Effector memory CD4-positive, alpha-beta T cell (primary cell): ENCODE results near the gene PANK4.

Source experiments
- DNase-seq, 3 donors: peaks; one replicate each; pipeline ENCODE4 v3.0.0-alpha.2; 2020
- H3K27ac ChIP-seq: 2 replicates; pipeline ENCODE4 v1.7.0; 2013; ENCODE audit warnings: mild to moderate bottlenecking, low read length, moderate library complexity; ENCODE audit not compliant: insufficient read depth, poor library complexity, severe bottlenecking
- H3K27me3 ChIP-seq: replicated peaks from 2 replicates; pipeline ENCODE4 v1.7.0; 2013; ENCODE audit warnings: mild to moderate bottlenecking, low read length; ENCODE audit not compliant: insufficient read depth, control insufficient read depth, poor library complexity, severe bottlenecking
- H3K36me3 ChIP-seq: 2 replicates; pipeline ENCODE4 v1.7.0; 2013; ENCODE audit warnings: mild to moderate bottlenecking, low read length, moderate library complexity; ENCODE audit not compliant: control insufficient read depth, insufficient read depth
- H3K4me1 ChIP-seq: 2 replicates; pipeline ENCODE4 v1.7.0; 2013; ENCODE audit warnings: low read length, mild to moderate bottlenecking; ENCODE audit not compliant: control insufficient read depth, insufficient read depth, poor library complexity, severe bottlenecking
- H3K4me3 ChIP-seq: 2 replicates; pipeline ENCODE4 v1.7.0; 2013; ENCODE audit warnings: low read length, low read depth, mild to moderate bottlenecking; ENCODE audit not compliant: insufficient read depth, poor library complexity, severe bottlenecking
- H3K9me3 ChIP-seq: 2 replicates; pipeline ENCODE4 v1.7.0; 2013; ENCODE audit warnings: mild to moderate bottlenecking, low read length, moderate library complexity; ENCODE audit not compliant: control insufficient read depth

PANK4 gene

DNA sequence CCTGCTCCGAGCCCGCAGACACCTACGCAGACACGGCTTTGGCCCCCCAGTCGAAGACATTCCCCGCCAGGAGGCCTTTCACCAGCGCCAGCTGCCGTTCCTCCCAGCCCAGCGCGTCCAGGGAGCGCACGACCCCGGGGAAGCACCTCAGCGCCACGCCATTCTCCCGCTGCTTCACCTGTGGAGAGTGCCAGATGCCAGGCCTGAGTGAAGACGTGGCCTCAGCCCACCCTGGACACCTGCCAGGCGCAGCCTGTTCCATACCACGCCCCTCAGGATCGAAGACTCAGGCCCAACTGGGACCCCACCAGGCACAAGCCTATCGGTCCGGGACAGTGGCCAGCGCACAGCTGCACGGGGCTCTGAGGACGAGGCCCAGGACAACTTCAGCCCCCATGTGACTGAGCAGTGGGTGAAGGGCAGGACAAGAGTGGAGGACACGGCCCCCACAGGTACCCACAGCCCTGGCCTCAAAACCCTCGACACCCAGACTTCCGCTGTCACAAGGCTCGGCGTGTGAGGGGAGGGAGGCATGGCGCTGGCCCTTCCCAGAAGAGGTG, 13.5 kb downstream of the PANK4 start:
- Histone ChIP-seq H3K9me3 (no peaks in the 10 kb centered on the region), H3K27ac (no peak overlapping the region)

DNA sequence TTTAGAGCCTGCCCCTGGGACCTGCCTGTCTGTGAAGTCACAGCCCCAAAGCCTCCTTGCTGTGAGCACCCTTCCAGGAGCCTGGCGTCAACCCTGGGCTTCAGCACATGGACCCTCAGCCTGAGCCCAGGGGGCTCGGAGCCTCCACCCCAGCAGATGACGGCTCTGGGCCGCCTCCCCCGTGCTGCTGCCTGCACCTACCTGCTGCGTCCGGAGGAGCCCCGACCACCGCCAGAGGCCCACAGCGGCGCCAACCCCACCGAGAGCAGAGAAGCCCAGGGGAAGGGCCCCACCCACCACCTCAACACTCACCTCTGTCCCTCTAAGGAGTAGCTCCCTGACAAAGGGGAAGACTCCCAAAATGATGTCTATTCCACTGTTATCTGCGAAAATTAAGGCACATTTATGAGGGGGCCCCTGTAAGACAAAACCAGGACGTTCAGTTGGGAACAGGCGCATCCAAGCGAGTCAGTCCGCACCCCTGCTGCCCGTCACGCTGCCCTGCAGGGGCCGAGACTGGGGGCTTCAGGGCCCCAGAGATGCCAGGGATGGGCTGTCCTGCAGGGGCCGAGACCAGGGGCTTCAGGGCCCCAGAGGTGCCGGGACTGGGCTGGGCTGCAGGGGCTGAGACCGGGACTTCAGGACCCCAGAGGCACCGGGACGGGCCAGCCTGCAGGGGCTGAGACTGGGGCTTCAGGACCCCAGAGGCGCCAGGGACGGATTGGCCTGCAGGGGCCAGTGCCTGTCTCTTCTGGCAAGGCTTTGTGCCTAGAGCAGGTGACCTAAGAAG, 15.8 kb downstream of the PANK4 start:
- Histone ChIP-seq H3K9me3 (no peaks in the 10 kb centered on the region), H3K36me3 (peaks cover 74% of the 10 kb centered on the region), H3K27ac (no peak overlapping the region), H3K27me3 (no peaks in the 10 kb centered on the region), H3K4me3 (no peak overlapping the region), H3K4me1 (no peaks in the 10 kb centered on the region)
- DNase-seq, result no peak

More for the DNA sequence above, 13.5 kb downstream of the PANK4 start:
- H3K27me3 ChIP-seq, result no peaks in the 10 kb centered on the region
- peaks cover 95% of the 10 kb centered on the region for H3K36me3 ChIP-seq
- H3K4me3 ChIP-seq, result no peak overlapping the region
- DNase-seq, result no peak
- H3K4me1 ChIP-seq, result no peaks in the 10 kb centered on the region

DNA sequence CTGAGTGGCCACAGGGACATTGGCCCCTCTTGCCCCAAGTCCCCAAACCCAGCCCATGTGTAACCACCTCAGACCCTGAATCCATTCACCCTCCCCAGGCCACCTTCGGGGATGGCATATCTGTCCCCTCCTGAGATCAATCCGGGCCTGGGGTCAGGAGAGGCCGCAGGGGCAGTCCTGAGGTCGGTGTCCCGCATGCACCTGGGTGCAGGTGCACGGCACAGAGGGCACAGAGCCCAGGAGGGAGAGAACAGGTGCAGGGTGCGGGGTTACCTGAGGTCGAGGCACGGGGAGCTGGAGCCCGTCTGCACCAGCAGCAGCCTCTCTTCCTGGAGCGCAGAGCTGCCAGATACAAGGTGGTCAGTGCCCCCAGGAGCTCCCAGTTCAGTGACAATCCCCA, 16.8 kb downstream of the PANK4 start:
- Histone ChIP-seq H3K4me3 (no peak overlapping the region), H3K4me1 (no peaks in the 10 kb centered on the region), H3K9me3 (no peaks in the 10 kb centered on the region), H3K27me3 (no peaks in the 10 kb centered on the region), H3K36me3 (peaks cover 65% of the 10 kb centered on the region), H3K27ac (no peak overlapping the region)
- DNase-seq, result no peak

DNA sequence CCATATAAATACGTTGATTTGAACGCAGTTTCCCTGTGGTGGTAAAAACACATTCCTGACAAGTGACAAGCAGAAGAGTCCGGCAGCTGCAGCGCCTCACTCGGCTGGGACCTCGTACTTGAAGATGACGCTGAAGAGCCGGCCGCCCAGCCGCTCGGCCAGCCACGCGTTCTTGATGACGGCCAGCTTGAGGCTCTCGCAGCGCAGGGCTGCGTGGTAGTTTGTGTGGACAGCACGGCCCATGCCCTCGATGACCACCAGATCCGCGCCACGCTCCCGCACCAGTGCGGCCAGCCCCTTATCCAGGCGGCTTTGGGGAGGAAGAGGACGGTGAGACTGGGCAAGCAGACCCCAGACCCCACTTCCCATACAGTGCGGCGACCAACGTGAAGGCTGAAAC, 17.6 kb downstream of the PANK4 start:
- no peak overlapping the region for H3K4me3 ChIP-seq
- no peak overlapping the region for H3K27ac ChIP-seq
- H3K36me3 ChIP-seq, result peaks cover 58% of the 10 kb centered on the region
- H3K4me1 ChIP-seq, result no peaks in the 10 kb centered on the region
- DNase-seq, result no peak
- no peaks in the 10 kb centered on the region for H3K9me3 ChIP-seq
- no peaks in the 10 kb centered on the region for H3K27me3 ChIP-seq

DNA sequence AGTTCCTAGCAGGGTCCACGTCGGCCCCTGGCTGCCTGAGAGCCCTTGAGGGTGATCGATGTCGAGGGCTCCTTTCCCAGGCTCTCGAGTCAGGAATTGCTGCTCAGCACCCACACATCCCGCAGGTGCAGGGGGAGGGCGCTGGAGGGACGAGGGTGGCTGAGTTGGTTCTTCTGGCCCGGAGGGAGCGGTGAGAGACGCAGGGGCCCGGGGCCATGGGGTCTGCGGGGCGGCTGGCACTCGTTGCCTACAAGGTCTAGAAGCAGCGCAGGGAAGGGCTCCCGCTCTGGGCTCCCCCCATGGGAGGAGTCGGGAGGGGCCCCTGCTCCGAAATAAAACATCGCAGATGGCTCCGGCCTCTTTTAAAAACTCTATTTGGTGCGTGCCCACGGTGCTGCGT, 18.2 kb downstream of the PANK4 start:
- H3K4me1 ChIP-seq, result no peaks in the 10 kb centered on the region
- no peak overlapping the region for H3K27ac ChIP-seq
- H3K36me3 ChIP-seq, result peaks cover 52% of the 10 kb centered on the region
- H3K27me3 ChIP-seq, result no peaks in the 10 kb centered on the region
- no peak overlapping the region for H3K4me3 ChIP-seq
- DNase-seq, result no peak
- no peaks in the 10 kb centered on the region for H3K9me3 ChIP-seq

DNA sequence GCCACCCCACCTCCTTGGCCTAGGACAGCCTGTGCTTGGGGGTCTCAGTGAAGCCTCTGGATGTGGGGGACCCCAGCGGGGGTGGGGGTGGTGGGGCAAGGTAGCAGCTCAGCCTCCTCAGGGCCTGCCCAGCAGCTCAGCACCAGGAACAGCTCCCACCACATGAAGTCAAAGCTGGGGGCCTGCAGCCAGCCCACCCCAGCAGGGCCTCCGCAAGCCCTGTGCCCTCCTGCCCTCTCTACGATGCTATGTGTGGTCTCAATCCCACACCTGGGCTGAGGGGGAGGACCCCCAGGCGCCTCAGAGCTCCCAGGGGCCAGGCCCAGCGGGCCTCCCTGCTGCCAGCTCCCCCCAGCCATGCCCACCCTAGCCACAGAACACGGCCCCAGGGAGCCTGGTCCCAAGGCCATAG, 18.6 kb downstream of the PANK4 start:
- Histone ChIP-seq H3K4me1 (no peaks in the 10 kb centered on the region), H3K27me3 (no peaks in the 10 kb centered on the region), H3K27ac (no peak overlapping the region), H3K36me3 (peaks cover 48% of the 10 kb centered on the region), H3K9me3 (no peaks in the 10 kb centered on the region), H3K4me3 (no peak overlapping the region)
- no peak for DNase-seq

DNA sequence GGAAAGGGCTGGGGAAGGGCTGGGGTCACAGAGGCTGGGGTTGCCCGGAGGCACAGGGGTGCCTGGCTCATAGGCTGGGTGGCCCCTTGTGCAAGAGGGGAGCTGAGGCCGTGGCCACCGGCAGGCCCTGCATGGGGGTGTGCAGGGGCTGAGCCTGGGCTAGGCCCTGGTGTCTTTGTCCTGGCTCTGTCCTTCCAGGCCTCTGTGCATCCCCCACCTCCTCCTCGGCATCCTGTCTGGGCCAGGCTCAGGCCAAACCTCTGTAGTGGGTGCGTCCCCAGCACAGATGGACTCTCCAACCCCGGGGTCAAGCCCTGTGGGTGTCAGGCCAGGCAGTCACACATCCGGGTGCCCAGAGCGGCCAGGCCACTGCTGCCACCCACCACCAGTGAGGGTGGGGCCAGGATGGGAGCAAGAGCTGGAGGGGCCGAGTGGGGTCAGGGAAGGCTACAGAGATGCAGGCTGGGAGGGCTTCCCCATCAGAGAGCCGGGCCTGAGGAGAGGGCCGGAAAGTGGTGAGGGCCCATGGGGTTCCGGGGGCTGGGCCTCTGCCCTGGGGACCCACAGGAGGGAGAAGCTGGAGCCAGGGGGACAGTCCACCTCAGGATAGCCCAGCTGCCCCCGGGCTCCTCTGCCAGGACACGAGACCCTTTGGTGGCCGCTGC, 19.4 kb downstream of the PANK4 start:
- Histone ChIP-seq H3K4me3 (no peak overlapping the region), H3K27me3 (no peaks in the 10 kb centered on the region), H3K9me3 (no peaks in the 10 kb centered on the region), H3K27ac (no peak overlapping the region), H3K4me1 (no peaks in the 10 kb centered on the region), H3K36me3 (peaks cover 41% of the 10 kb centered on the region)
- DNase-seq, result no peak

DNA sequence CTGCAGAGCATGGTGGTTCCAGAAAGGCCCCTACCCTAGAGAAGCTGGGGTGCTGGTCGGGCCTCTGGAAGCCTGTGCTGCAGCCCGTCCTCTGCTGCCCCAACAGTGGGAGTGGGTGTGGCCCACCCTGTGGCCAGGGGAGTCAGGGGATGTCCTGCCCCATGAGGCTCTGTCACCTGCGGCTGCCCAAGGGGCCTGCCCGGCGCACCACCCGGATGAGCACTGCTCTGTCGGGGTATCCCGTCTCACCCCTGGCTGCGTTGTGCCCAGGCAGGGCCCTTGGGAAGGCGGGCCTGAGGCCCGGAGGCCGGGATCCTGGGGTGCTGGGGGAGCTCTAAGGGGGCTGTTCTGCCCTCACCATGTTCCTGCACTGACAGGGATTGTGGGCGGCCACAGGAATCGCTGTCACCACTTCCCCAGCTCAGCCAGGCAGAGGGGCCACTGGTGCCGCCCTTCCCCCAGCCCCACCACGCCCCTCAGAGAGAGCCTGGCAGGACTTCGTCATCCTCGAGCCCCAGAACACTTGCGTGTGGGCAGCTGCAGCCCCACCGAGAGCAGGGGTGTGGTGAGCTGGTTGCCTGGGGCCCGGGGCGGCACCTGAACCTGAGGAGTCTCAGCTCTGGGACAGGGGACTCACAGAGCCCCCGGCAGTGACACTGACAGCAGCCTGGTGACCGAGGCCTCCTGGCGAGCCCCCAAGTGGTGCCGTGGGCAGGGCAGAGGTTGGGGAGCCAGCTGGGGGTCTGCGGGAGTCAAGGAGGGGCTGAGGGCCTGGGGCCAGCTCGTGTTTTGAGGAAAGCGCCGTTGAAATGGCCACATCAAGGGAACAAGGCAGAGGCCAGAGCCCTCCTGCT, 20.2 kb downstream of the PANK4 start:
- Histone ChIP-seq H3K4me3 (no peak overlapping the region), H3K4me1 (no peaks in the 10 kb centered on the region), H3K27ac (no peak overlapping the region), H3K36me3 (peaks cover 33% of the 10 kb centered on the region), H3K9me3 (no peaks in the 10 kb centered on the region), H3K27me3 (no peaks in the 10 kb centered on the region)
- DNase-seq, result no peak

DNA sequence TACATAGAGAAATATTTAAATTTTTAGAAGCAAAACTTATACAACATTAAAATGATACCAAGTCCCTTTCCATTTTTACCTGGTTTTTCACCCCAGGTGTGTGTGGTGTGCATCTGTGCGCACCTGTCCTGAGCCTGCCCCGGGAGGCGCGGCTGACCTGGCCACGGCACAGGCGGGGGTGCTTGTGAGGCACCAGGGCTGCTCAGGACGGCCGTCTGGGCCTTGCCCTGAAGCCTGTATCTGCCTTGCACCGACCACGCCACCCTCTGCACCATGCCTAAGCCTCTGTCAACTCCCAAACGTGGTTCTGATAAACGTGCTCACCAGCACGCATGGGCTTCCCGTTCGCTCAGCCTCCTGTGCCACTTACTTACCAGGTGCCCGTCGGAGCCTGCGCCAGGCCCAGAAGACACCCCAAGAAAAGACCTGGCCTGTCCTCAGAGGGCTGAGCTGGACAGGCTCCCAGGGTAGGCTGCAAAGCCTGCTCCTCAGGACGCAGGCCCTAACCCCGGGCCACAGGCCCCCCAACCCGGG, 20.9 kb downstream of the PANK4 start:
- Histone ChIP-seq H3K27ac (no peak overlapping the region), H3K4me1 (peaks cover under 1% of the 10 kb centered on the region), H3K36me3 (peaks cover 26% of the 10 kb centered on the region), H3K27me3 (no peaks in the 10 kb centered on the region), H3K4me3 (no peak overlapping the region), H3K9me3 (no peaks in the 10 kb centered on the region)
- DNase-seq, result no peak
